ENCODE measurements around the gene NUMBL. TPM values are rescaled to one million over a fixed set of nuclear protein-coding genes. Genes with fewer than 3 reads are reported as not detected.

The NUMBL gene
- total and polyA plus RNA-seq, 4 donors = 1.1 to 4.6 (median 2.7) TPM

DNA sequence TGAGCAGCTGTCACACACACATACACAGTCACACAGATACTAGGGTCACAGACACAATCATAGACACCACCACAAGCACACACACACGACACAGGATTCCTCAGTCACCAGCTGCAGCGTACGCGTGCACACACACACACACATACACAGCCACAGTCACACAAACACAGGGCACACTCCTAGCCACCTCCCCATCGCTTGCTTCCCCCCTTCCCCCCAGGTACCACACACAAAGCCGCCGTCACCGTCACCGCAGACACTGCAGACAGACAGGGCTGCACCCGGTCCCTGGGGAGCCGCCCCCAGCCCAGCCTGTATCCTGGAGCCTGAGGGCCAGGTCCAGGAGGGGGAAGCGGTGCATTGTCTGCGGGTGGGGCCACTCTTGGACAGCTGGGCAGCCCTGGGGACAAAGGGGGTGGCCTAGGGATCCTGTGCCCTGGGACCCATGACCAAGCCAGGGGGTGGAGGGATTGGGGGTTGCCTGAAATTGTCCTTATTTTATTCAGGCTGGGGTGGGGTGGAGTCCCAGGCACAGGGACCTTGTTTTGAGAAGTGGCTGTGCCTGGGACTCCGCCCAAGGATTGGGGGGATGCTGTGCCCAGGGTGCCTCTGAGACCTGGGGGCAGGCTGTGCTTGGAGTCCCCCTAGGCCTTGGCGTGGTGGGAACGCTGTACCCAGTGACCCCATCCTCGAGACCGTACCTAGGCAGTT, 957 bp downstream of the NUMBL start (continued):
- TF ChIP-seq, protein P1, sequence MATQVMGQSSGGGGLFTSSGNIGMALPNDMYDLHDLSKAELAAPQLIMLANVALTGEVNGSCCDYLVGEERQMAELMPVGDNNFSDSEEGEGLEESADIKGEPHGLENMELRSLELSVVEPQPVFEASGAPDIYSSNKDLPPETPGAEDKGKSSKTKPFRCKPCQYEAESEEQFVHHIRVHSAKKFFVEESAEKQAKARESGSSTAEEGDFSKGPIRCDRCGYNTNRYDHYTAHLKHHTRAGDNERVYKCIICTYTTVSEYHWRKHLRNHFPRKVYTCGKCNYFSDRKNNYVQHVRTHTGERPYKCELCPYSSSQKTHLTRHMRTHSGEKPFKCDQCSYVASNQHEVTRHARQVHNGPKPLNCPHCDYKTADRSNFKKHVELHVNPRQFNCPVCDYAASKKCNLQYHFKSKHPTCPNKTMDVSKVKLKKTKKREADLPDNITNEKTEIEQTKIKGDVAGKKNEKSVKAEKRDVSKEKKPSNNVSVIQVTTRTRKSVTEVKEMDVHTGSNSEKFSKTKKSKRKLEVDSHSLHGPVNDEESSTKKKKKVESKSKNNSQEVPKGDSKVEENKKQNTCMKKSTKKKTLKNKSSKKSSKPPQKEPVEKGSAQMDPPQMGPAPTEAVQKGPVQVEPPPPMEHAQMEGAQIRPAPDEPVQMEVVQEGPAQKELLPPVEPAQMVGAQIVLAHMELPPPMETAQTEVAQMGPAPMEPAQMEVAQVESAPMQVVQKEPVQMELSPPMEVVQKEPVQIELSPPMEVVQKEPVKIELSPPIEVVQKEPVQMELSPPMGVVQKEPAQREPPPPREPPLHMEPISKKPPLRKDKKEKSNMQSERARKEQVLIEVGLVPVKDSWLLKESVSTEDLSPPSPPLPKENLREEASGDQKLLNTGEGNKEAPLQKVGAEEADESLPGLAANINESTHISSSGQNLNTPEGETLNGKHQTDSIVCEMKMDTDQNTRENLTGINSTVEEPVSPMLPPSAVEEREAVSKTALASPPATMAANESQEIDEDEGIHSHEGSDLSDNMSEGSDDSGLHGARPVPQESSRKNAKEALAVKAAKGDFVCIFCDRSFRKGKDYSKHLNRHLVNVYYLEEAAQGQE (IDR thresholded peaks at IDR 0.05) = no peak
- TF ChIP-seq HNF4G (IDR thresholded peaks at IDR 0.05) = no peak
- TF ChIP-seq JUND (IDR thresholded peaks at IDR 0.05) = no peak
- no peak for TF ChIP-seq SP1 (IDR thresholded peaks at IDR 0.05)
- TF ChIP-seq NR2F2 (IDR thresholded peaks at IDR 0.05) = no peak
- no peak for TF ChIP-seq FOXA2 (IDR thresholded peaks at IDR 0.05)
- no peak for TF ChIP-seq RXRA (IDR thresholded peaks at IDR 0.05)
- no peak for TF ChIP-seq YY1 (IDR thresholded peaks at IDR 0.05)
- TF ChIP-seq HNF4A (conservative IDR thresholded peaks at IDR 0.05) = no peak
- TF ChIP-seq, protein P2, sequence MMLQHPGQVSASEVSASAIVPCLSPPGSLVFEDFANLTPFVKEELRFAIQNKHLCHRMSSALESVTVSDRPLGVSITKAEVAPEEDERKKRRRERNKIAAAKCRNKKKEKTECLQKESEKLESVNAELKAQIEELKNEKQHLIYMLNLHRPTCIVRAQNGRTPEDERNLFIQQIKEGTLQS (IDR thresholded peaks at IDR 0.05) = no peak
- no peak for TF ChIP-seq TAF1 (conservative IDR thresholded peaks at IDR 0.05)
- no peak for TF ChIP-seq EGR1 (IDR thresholded peaks at IDR 0.05; ENCODE audit: low read depth in 2 of 2)
- TF ChIP-seq, protein P3, sequence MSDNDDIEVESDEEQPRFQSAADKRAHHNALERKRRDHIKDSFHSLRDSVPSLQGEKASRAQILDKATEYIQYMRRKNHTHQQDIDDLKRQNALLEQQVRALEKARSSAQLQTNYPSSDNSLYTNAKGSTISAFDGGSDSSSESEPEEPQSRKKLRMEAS (IDR thresholded peaks at IDR 0.05) = no peak

DNA sequence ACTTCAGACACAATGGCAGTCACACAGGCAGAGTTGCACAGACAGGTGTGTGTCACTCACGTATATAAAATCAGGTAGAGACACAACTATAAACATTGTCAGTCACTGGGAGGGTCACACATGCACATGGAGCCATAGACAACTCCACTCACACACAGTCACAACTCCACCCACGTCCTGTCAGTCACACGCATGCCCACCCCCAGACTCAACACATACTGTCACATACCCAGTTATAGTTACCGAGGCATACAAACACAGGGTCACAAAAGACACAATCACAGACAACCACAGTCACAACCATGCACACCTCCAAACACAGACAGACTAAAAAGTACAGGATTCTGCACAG, 1.5 kb downstream of the NUMBL start:
- no peaks in the 10 kb centered on the region for H3K9me3 ChIP-seq (ENCODE audit: control insufficient read depth in 4 of 4, low read length in 3 of 4)
- WGBS = 82% methylated on average over 4 of the region's 4 CpGs
- peaks cover 0 to 10% (median 5%) of the 10 kb centered on the region in 4 donors for H3K4me1 ChIP-seq (ENCODE audit: control insufficient read depth in 4 of 4, insufficient read depth in 4 of 4, low read length in 3 of 4)
- no peak overlapping the region for H3K9ac ChIP-seq (ENCODE audit: low read depth in 1 of 2, low read length in 2 of 2)
- no peak for DNase-seq (ENCODE audit: low spot score)
- H3K4me3 ChIP-seq (ENCODE audit: low read depth in 1 of 3, low read length in 3 of 3) = no peak overlapping the region
- peaks cover 0 to 19% (median 1%) of the 10 kb centered on the region in 4 donors for H3K36me3 ChIP-seq (ENCODE audit: control insufficient read depth in 4 of 4, insufficient read depth in 3 of 4, low read depth in 1 of 4, low read length in 3 of 4)
- no peak overlapping the region for H3K27ac ChIP-seq (ENCODE audit: low read depth in 1 of 2, low read length in 2 of 2)
- H3K27me3 ChIP-seq (ENCODE audit: control insufficient read depth in 4 of 4, insufficient read depth in 4 of 4, low read length in 3 of 4) = no peaks in the 10 kb centered on the region
- TF ChIP-seq, protein P4, sequence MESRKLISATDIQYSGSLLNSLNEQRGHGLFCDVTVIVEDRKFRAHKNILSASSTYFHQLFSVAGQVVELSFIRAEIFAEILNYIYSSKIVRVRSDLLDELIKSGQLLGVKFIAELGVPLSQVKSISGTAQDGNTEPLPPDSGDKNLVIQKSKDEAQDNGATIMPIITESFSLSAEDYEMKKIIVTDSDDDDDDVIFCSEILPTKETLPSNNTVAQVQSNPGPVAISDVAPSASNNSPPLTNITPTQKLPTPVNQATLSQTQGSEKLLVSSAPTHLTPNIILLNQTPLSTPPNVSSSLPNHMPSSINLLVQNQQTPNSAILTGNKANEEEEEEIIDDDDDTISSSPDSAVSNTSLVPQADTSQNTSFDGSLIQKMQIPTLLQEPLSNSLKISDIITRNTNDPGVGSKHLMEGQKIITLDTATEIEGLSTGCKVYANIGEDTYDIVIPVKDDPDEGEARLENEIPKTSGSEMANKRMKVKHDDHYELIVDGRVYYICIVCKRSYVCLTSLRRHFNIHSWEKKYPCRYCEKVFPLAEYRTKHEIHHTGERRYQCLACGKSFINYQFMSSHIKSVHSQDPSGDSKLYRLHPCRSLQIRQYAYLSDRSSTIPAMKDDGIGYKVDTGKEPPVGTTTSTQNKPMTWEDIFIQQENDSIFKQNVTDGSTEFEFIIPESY (IDR thresholded peaks at IDR 0.05) = no peak
- TF ChIP-seq RXRA (IDR thresholded peaks at IDR 0.05) (no peak), HNF4G (IDR thresholded peaks at IDR 0.05) (no peak), EGR1 (IDR thresholded peaks at IDR 0.05; ENCODE audit: low read depth in 2 of 2) (no peak), TAF1 (conservative IDR thresholded peaks at IDR 0.05) (no peak), YY1 (IDR thresholded peaks at IDR 0.05) (no peak), NR2F2 (IDR thresholded peaks at IDR 0.05) (no peak), FOXA2 (IDR thresholded peaks at IDR 0.05) (no peak), RAD21 (IDR thresholded peaks at IDR 0.05) (no peak), FOXA1 (IDR thresholded peaks at IDR 0.05) (no peak), SP1 (IDR thresholded peaks at IDR 0.05) (no peak), JUND (IDR thresholded peaks at IDR 0.05) (no peak), HNF4A (conservative IDR thresholded peaks at IDR 0.05) (no peak), GABPA (IDR thresholded peaks at IDR 0.05 in 1 of 2, conservative IDR thresholded peaks at IDR 0.05 in 1 of 2) (no peak)
- TF ChIP-seq, protein P1 (IDR thresholded peaks at IDR 0.05) = no peak
- TF ChIP-seq, protein P2 (IDR thresholded peaks at IDR 0.05) = no peak
- TF ChIP-seq, protein P5, sequence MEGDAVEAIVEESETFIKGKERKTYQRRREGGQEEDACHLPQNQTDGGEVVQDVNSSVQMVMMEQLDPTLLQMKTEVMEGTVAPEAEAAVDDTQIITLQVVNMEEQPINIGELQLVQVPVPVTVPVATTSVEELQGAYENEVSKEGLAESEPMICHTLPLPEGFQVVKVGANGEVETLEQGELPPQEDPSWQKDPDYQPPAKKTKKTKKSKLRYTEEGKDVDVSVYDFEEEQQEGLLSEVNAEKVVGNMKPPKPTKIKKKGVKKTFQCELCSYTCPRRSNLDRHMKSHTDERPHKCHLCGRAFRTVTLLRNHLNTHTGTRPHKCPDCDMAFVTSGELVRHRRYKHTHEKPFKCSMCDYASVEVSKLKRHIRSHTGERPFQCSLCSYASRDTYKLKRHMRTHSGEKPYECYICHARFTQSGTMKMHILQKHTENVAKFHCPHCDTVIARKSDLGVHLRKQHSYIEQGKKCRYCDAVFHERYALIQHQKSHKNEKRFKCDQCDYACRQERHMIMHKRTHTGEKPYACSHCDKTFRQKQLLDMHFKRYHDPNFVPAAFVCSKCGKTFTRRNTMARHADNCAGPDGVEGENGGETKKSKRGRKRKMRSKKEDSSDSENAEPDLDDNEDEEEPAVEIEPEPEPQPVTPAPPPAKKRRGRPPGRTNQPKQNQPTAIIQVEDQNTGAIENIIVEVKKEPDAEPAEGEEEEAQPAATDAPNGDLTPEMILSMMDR (IDR thresholded peaks at IDR 0.05; ENCODE audit: low read depth, low read length, missing input control) = no peak
- TF ChIP-seq, protein P3 (IDR thresholded peaks at IDR 0.05) = no peak

Data from liver (tissue), 9 donors.